ENCODE data around the gene DLL3. TPM values are rescaled to one million over a fixed set of nuclear protein-coding genes. Genes with fewer than 3 reads are reported as not detected.

The DLL3 gene
- total RNA-seq, 2 experiments from 2014 or later, result 4.4 TPM

DNA sequence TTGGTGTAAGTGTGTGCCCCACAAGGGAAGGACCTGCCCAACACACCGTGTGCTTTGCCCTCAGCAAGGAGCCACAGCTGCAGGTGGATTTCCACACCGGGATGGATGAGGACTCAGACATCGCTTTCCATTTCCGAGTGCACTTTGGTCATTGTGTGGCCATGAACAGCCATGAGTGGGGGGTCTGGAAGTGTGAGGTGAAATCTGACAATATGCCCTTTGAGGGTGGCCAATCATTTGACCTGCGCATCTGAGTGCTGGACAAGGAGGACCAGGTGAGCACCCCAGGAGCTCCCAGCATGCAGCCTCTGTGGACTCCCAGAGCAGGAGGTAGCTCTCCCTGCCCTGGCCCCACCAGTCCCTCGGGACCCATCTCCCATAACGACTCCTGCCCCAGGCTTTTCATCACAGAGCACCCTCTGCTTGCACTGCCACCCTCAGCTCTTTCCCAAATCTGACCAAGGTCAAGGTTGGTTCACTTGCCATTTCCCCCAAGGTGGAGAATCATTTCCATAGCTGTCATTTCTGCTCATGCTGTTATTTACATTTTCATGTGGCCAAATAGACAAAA lies 54.4 kb downstream of the DLL3 start:
- H3K4me3 ChIP-seq (ENCODE audit: low read depth, low read length, poor library complexity, severe bottlenecking), result no peak overlapping the region
- intact Hi-C loops (cut with micrococcal nuclease; ENCODE audit: unreplicated experiment), result loop anchor here (10.0 kb wide), 1 partner anchor 212 kb away; no protein-coding TSS in a partner anchor
- BruUV-seq (replicated peaks), result no TSS peak
- H4K20me1 ChIP-seq (ENCODE audit: insufficient read depth, low read length), result no peaks in the 10 kb centered on the region
- H3K36me3 ChIP-seq (ENCODE audit: insufficient read depth, low read length), result no peaks in the 10 kb centered on the region
- H3K4me2 ChIP-seq (ENCODE audit: low read length), result no peak overlapping the region
- no peaks in the 10 kb centered on the region for H3K9me2 ChIP-seq (ENCODE audit: insufficient read depth, low read length)
- ChIA-PET CTCF (ENCODE audit: unreplicated experiment) (no interaction called here), POLR2A (interaction anchor here (0.6 kb wide), 1 partner anchor 442 kb away, joined by 6 read pairs; no protein-coding TSS in a partner anchor)
- H3K9me3 ChIP-seq (ENCODE audit: low read length), result no peaks in the 10 kb centered on the region
- no peak for DNase-seq (ENCODE audit: low spot score)
- H3K27ac ChIP-seq (ENCODE audit: low read depth, low read length, poor library complexity, severe bottlenecking), result no peak overlapping the region
- no peaks in the 10 kb centered on the region for H3K79me2 ChIP-seq (ENCODE audit: insufficient read depth, low read depth, low read length)
- TF ChIP-seq CTCF (conservative IDR thresholded peaks at IDR 0.05; ENCODE audit: low read length) (no peak), EZH2phosphoT487 (IDR thresholded peaks at IDR 0.05; ENCODE audit: borderline replicate concordance, low read depth, low read length) (no peak)
- peaks cover 14% of the 10 kb centered on the region for H3K4me1 ChIP-seq (ENCODE audit: insufficient read depth, low read length, poor library complexity, severe bottlenecking)
- no peak overlapping the region for H2AFZ ChIP-seq (ENCODE audit: low read length)

- H3K9me2 ChIP-seq (ENCODE audit: insufficient read depth, low read length), result no peaks in the 10 kb centered on the region
- no peak overlapping the region for H3K27ac ChIP-seq (ENCODE audit: low read depth, low read length, poor library complexity, severe bottlenecking)
- no peak overlapping the region for H2AFZ ChIP-seq (ENCODE audit: low read length)
- no peaks in the 10 kb centered on the region for H4K20me1 ChIP-seq (ENCODE audit: insufficient read depth, low read length)
- H3K4me2 ChIP-seq (ENCODE audit: low read length), result no peak overlapping the region
- intact Hi-C loops (cut with micrococcal nuclease; ENCODE audit: unreplicated experiment), result loop anchor here (10.0 kb wide), 1 partner anchor 210 kb away; no protein-coding TSS in a partner anchor
- POLR2A ChIA-PET, result no interaction called here
- H3K36me3 ChIP-seq (ENCODE audit: insufficient read depth, low read length), result no peaks in the 10 kb centered on the region
- CTCF ChIA-PET (ENCODE audit: unreplicated experiment), result no interaction called here
- no peak overlapping the region for H3K4me3 ChIP-seq (ENCODE audit: low read depth, low read length, poor library complexity, severe bottlenecking)
- H3K4me1 ChIP-seq (ENCODE audit: insufficient read depth, low read length, poor library complexity, severe bottlenecking), result peaks cover 18% of the 10 kb centered on the region
- no peak for DNase-seq (ENCODE audit: low spot score)
- H3K79me2 ChIP-seq (ENCODE audit: insufficient read depth, low read depth, low read length), result no peaks in the 10 kb centered on the region
- no peak for TF ChIP-seq EZH2phosphoT487 (IDR thresholded peaks at IDR 0.05; ENCODE audit: borderline replicate concordance, low read depth, low read length)
- no peak for TF ChIP-seq CTCF (conservative IDR thresholded peaks at IDR 0.05; ENCODE audit: low read length)
- no TSS peak for BruUV-seq (replicated peaks)
- H3K9me3 ChIP-seq (ENCODE audit: low read length), result no peaks in the 10 kb centered on the region
Observed at GRCh38 chr19:39554701-39555311, 56.1 kb downstream of the DLL3 start.

GRCh38 chr19:39555883-39556282 lies 57.1 kb downstream of the DLL3 start:
- H3K4me3 ChIP-seq (ENCODE audit: low read depth, low read length, poor library complexity, severe bottlenecking), result no peak overlapping the region
- no peak overlapping the region for H3K4me2 ChIP-seq (ENCODE audit: low read length)
- no peak overlapping the region for H2AFZ ChIP-seq (ENCODE audit: low read length)
- no peaks in the 10 kb centered on the region for H3K79me2 ChIP-seq (ENCODE audit: insufficient read depth, low read depth, low read length)
- ChIA-PET POLR2A (no interaction called here), CTCF (ENCODE audit: unreplicated experiment) (no interaction called here)
- H3K9me3 ChIP-seq (ENCODE audit: low read length), result no peaks in the 10 kb centered on the region
- H3K9me2 ChIP-seq (ENCODE audit: insufficient read depth, low read length), result no peaks in the 10 kb centered on the region
- peaks cover 18% of the 10 kb centered on the region for H3K4me1 ChIP-seq (ENCODE audit: insufficient read depth, low read length, poor library complexity, severe bottlenecking)
- H3K36me3 ChIP-seq (ENCODE audit: insufficient read depth, low read length), result no peaks in the 10 kb centered on the region
- no peaks in the 10 kb centered on the region for H4K20me1 ChIP-seq (ENCODE audit: insufficient read depth, low read length)
- H3K27ac ChIP-seq (ENCODE audit: low read depth, low read length, poor library complexity, severe bottlenecking), result no peak overlapping the region
- TF ChIP-seq EZH2phosphoT487 (IDR thresholded peaks at IDR 0.05; ENCODE audit: borderline replicate concordance, low read depth, low read length) (no peak), CTCF (conservative IDR thresholded peaks at IDR 0.05; ENCODE audit: low read length) (no peak)
- no TSS peak for BruUV-seq (replicated peaks)
- no peak for DNase-seq (ENCODE audit: low spot score)
- intact Hi-C loops (cut with micrococcal nuclease; ENCODE audit: unreplicated experiment), result loop anchor here (10.0 kb wide), 1 partner anchor 209 kb away; no protein-coding TSS in a partner anchor
